ENCODE measurements around the gene CEP350. TPM values are rescaled to one million over a fixed set of nuclear protein-coding genes. Genes with fewer than 3 reads are reported as not detected.

Gene CEP350
- total and polyA plus RNA-seq, 2 of the 13 experiments (the other 11 are each of a cell fraction or from before 2014, with no cell fraction given) = 7.6 to 35.9 TPM

DNA sequence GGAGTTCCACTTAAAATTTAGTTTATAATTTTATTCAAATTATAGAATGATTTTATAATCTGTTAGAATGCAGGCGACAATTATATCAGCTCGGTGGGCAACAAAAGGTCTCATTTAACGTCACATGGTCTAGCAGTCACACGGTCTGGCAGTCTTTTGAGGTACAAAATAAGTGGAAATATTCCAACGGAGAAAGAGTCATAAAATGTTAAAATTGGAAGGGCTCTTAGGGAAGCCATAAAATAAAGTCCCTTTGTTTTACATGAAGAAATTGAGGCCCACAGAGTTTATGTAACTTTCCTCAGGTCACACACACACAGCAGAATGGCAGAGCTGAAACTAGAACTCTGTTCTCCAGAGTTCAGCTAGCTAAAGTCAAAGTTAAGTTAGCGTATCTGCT lies 115.7 kb downstream of the CEP350 start:
- no TSS peak for BruUV-seq (replicated peaks)
- Histone ChIP-seq H2AFZ (ENCODE audit: low read length) (no peak overlapping the region), H3K79me2 (ENCODE audit: insufficient read depth, low read length) (no peaks in the 10 kb centered on the region), H3K4me3 (replicated peaks in 1 of 3; ENCODE audit: insufficient read depth in 1 of 3, low read depth in 2 of 3, low read length in 3 of 3) (no peak overlapping the region), H3K9me3 (ENCODE audit: low read length) (no peaks in the 10 kb centered on the region), H3K36me3 (replicated peaks in 1 of 2; ENCODE audit: control insufficient read depth in 1 of 2, insufficient read depth in 2 of 2, low read length in 2 of 2) (peaks cover 3 to 31% of the 10 kb centered on the region in 2 experiments; a peak in 4 of 5 replicates), H3K27me3 (ENCODE audit: control insufficient read depth in 1 of 2, insufficient read depth in 2 of 2, low read length in 2 of 2) (no peaks in the 10 kb centered on the region), H3K27ac (ENCODE audit: extremely low read length, insufficient read depth, low read length) (no peak overlapping the region), H3K4me2 (ENCODE audit: low read depth, low read length) (no peak overlapping the region), H3K4me1 (ENCODE audit: insufficient read depth, low read length) (no peaks in the 10 kb centered on the region), H3K9ac (ENCODE audit: insufficient read depth, low read depth, low read length) (no peak overlapping the region), H4K20me1 (ENCODE audit: insufficient read depth, low read length) (no peaks in the 10 kb centered on the region)
- intact Hi-C loops (cut with micrococcal nuclease; ENCODE audit: unreplicated experiment) = no loop called here
- in situ Hi-C loops (cut with HindIII; ENCODE audit: extremely low pct_ligation_motif_present, low pct_unique_long_range_greater_than_20kb) = no loop called here
- ChIA-PET CTCF (ENCODE audit: low intra/inter-chr PET ratio, low total read pairs) (no interaction called here), POLR2A (no interaction called here)
- ATAC-seq = no peak
- FAIRE-seq = no peak
- WGBS (ENCODE audit: low lambda C conversion rate) = 98% methylated on average over 6 of the region's 6 CpGs
- DNase-seq (ENCODE audit: low spot score) = no peak
- TF ChIP-seq, protein P1, sequence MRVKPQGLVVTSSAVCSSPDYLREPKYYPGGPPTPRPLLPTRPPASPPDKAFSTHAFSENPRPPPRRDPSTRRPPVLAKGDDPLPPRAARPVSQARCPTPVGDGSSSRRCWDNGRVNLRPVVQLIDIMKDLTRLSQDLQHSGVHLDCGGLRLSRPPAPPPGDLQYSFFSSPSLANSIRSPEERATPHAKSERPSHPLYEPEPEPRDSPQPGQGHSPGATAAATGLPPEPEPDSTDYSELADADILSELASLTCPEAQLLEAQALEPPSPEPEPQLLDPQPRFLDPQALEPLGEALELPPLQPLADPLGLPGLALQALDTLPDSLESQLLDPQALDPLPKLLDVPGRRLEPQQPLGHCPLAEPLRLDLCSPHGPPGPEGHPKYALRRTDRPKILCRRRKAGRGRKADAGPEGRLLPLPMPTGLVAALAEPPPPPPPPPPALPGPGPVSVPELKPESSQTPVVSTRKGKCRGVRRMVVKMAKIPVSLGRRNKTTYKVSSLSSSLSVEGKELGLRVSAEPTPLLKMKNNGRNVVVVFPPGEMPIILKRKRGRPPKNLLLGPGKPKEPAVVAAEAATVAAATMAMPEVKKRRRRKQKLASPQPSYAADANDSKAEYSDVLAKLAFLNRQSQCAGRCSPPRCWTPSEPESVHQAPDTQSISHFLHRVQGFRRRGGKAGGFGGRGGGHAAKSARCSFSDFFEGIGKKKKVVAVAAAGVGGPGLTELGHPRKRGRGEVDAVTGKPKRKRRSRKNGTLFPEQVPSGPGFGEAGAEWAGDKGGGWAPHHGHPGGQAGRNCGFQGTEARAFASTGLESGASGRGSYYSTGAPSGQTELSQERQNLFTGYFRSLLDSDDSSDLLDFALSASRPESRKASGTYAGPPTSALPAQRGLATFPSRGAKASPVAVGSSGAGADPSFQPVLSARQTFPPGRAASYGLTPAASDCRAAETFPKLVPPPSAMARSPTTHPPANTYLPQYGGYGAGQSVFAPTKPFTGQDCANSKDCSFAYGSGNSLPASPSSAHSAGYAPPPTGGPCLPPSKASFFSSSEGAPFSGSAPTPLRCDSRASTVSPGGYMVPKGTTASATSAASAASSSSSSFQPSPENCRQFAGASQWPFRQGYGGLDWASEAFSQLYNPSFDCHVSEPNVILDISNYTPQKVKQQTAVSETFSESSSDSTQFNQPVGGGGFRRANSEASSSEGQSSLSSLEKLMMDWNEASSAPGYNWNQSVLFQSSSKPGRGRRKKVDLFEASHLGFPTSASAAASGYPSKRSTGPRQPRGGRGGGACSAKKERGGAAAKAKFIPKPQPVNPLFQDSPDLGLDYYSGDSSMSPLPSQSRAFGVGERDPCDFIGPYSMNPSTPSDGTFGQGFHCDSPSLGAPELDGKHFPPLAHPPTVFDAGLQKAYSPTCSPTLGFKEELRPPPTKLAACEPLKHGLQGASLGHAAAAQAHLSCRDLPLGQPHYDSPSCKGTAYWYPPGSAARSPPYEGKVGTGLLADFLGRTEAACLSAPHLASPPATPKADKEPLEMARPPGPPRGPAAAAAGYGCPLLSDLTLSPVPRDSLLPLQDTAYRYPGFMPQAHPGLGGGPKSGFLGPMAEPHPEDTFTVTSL (CRISPR knock-in tag; IDR thresholded peaks at IDR 0.05; ENCODE audit: borderline replicate concordance) = no peak
- TF ChIP-seq TAF1 (CRISPR knock-in tag; IDR thresholded peaks at IDR 0.05) (no peak), ZNF274 (CRISPR knock-in tag; IDR thresholded peaks at IDR 0.05) (no peak), ZNF543 (CRISPR knock-in tag; IDR thresholded peaks at IDR 0.05) (no peak), RBM39 (IDR thresholded peaks at IDR 0.05; ENCODE audit: low read depth, low read length, poor library complexity, severe bottlenecking) (no peak), GLI4 (CRISPR knock-in tag; IDR thresholded peaks at IDR 0.05; ENCODE audit: borderline replicate concordance) (no peak), ZNF720 (CRISPR knock-in tag; IDR thresholded peaks at IDR 0.05) (no peak), FOSL2 (CRISPR knock-in tag; IDR thresholded peaks at IDR 0.05) (no peak), BORCS8-MEF2B (CRISPR knock-in tag; IDR thresholded peaks at IDR 0.05) (no peak), ZNF607 (CRISPR knock-in tag; IDR thresholded peaks at IDR 0.05; ENCODE audit: borderline replicate concordance) (no peak), CREB1 (IDR thresholded peaks at IDR 0.05) (no peak), CREB1 (CRISPR knock-in tag; IDR thresholded peaks at IDR 0.05) (no peak)
- TF ChIP-seq, protein P2, sequence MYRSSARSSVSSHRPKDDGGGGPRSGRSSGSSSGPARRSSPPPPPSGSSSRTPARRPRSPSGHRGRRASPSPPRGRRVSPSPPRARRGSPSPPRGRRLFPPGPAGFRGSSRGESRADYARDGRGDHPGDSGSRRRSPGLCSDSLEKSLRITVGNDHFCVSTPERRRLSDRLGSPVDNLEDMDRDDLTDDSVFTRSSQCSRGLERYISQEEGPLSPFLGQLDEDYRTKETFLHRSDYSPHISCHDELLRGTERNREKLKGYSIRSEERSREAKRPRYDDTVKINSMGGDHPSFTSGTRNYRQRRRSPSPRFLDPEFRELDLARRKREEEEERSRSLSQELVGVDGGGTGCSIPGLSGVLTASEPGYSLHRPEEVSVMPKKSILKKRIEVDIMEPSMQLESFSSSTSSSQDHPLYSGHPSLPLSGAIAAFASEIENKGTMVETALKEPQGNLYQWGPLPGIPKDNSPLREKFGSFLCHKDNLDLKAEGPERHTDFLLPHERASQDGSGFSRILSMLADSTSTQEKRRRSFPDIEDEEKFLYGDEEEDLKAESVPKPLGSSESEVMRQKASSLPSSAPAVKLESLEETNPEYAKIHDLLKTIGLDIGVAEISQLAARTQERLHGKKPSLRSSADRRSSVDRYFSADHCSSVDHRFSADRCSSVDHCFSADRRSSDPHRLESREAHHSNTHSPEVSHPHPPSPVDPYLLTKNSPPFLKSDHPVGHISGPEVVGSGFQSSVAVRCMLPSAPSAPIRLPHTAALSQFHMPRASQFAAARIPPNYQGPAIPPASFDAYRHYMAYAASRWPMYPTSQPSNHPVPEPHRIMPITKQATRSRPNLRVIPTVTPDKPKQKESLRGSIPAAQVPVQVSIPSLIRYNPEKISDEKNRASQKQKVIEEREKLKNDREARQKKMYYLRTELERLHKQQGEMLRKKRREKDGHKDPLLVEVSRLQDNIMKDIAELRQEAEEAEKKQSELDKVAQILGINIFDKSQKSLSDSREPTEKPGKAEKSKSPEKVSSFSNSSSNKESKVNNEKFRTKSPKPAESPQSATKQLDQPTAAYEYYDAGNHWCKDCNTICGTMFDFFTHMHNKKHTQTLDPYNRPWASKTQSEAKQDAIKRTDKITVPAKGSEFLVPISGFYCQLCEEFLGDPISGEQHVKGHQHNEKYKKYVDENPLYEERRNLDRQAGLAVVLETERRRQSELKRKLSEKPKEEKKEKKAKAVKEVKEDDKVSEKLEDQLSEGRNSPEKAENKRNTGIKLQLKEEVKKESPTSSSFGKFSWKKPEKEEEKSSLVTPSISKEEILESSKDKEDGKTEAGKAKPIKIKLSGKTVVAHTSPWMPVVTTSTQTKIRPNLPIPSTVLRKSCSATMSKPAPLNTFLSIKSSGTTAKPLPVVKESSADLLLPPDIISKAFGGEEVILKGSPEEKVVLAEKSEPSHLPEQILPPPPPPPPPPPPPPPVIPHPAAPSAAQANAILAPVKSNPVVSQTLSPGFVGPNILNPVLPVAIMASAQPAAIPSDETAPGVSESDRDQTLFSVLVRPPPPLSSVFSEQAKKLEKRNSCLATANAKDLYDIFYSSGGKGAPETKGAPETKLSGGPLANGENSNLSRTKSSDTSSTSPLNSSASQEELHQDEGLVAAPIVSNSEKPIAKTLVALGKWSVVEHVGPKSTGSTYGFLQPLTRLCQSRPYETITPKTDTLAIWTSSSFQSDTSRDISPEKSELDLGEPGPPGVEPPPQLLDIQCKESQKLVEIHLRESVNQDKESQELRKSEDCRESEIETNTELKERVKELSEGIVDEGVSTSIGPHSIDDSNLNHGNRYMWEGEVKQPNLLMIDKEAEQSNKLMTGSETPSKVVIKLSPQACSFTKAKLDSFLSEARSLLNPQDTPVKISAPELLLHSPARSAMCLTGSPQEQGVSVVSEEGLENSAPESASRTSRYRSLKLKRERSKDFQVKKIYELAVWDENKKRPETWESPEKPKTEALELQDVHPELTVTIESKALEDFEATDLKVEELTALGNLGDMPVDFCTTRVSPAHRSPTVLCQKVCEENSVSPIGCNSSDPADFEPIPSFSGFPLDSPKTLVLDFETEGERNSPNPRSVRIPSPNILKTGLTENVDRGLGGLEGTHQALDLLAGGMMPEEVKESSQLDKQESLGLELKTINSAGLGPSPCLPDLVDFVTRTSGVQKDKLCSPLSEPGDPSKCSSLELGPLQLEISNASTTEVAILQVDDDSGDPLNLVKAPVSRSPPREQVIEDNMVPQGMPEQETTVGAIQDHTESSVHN (CRISPR knock-in tag; IDR thresholded peaks at IDR 0.05) = no peak
